ENCODE results near the gene RPL15.

DNA sequence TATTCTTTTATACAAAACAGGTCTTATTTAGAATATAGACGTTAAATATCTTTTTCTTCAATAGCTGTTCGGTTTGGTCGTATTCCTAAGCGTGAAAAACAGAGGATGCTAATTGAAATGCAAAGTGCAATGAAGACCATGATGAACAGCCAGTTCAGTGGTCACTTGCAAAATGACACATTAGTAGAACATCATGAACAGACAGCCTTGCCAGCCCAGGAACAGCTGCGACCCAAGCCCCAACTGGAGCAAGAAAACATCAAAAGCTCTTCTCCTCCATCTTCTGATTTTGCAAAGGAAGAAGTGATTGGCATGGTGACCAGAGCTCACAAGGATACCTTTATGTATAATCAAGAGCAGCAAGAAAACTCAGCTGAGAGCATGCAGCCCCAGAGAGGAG is 45.0 kb downstream of the RPL15 start:
- no peak for TF ChIP-seq POLR2A (IDR thresholded peaks at IDR 0.05; ENCODE audit: control extremely low read depth in 1 of 2, low read depth in 2 of 2, low read length in 2 of 2)
- TF ChIP-seq CREB1 (IDR thresholded peaks at IDR 0.05), result no peak
- TF ChIP-seq SIN3A (conservative IDR thresholded peaks at IDR 0.05 in 1 of 2, IDR thresholded peaks at IDR 0.05 in 1 of 2; ENCODE audit: low read depth in 1 of 2, low read length in 2 of 2), result no peak
- TF ChIP-seq SUZ12 (IDR thresholded peaks at IDR 0.05; ENCODE audit: low read length), result no peak

Data from H1 (cell line).